Endothelial cell of umbilical vein (primary cell): ENCODE measurements around the gene UBXN2A.

Source experiments
- CTCF ChIP-seq, 2 donors: IDR thresholded peaks; 1 replicate in 1 of 2; 2 replicates in 1 of 2; pipeline ENCODE4 v1.5.1; 2011; ENCODE audit warnings: low read length in 2 of 2, mild to moderate bottlenecking in 2 of 2, moderate library complexity in 2 of 2, control low read depth in 1 of 2, inconsistent platforms in 1 of 2, low read depth in 1 of 2; ENCODE audit not compliant: insufficient read depth in 1 of 2; ENCODE audit errors: extremely low read depth in 1 of 2
- EZH2 ChIP-seq: IDR thresholded peaks from 2 replicates; pipeline ENCODE4 v1.6.1; 2012; ENCODE audit warnings: borderline replicate concordance, low read depth, mild to moderate bottlenecking, moderate library complexity, low read length, inconsistent platforms; ENCODE audit not compliant: severe bottlenecking
- JUN ChIP-seq: IDR thresholded peaks from 2 replicates; pipeline ENCODE4 v1.6.1; 2011; ENCODE audit warnings: borderline replicate concordance, low read depth; ENCODE audit not compliant: insufficient read length, insufficient read depth
- POLR2A ChIP-seq: IDR thresholded peaks from 2 replicates; pipeline ENCODE4 v1.6.1; 2012; ENCODE audit warnings: low read depth, mild to moderate bottlenecking, control low read depth, low read length
- POLR2AphosphoS5 ChIP-seq: IDR thresholded peaks from 2 replicates; pipeline ENCODE4 v1.6.1; 2012; ENCODE audit warnings: low read depth, mild to moderate bottlenecking, control low read depth, low read length, moderate library complexity; ENCODE audit not compliant: insufficient read depth

GRCh38 chr2:23944527-23944926, 4.3 kb downstream of the UBXN2A start:
- TF ChIP-seq POLR2A (no peak), POLR2AphosphoS5 (no peak), CTCF (IDR thresholded peaks at IDR 0.05; ENCODE audit: extremely low read depth in 1 of 2, insufficient read depth in 1 of 2, low read depth in 1 of 2, low read length in 2 of 2) (no peak), EZH2 (no peak), JUN (no peak)
